Spleen (tissue), 11 donors: ENCODE results near the gene ELAVL4. TPM values are rescaled to one million over a fixed set of nuclear protein-coding genes. Genes with fewer than 3 reads are reported as not detected.
A peak's percentile ranks its signal among the peaks of the same experiment; 100 is the strongest.

Experiments used
- DNase-seq: peaks from one replicate; pipeline ENCODE4 v3.0.0-alpha.2; 2020
- H3K27ac ChIP-seq, 8 donors: fragments of 200-600 bp; sonication (generic) in 7 of 8; 1 replicate in 4 of 8; 2 replicates in 4 of 8; pipeline versions ENCODE4 v1.5.0 to v1.8.0; 2016 to 2021; ENCODE audit warnings: inconsistent platforms in 4 of 8, mild to moderate bottlenecking in 4 of 8, moderate library complexity in 1 of 8
- H3K27me3 ChIP-seq, 7 donors: fragments of 200-600 bp; sonication (generic) in 6 of 7; replicated peaks in 1 of 7; 1 replicate in 4 of 7; 2 replicates in 3 of 7; pipeline versions ENCODE4 v1.5.0 to v1.8.0; 2016 to 2021; ENCODE audit warnings: inconsistent platforms in 3 of 7, mild to moderate bottlenecking in 1 of 7
- H3K36me3 ChIP-seq, 6 donors: fragments of 200-600 bp; sonication (generic) in 5 of 6; 1 replicate in 4 of 6; 2 replicates in 2 of 6; pipeline versions ENCODE4 v1.5.0 to v1.8.0; 2016 to 2021; ENCODE audit warnings: inconsistent platforms in 2 of 6
- H3K4me1 ChIP-seq, 6 donors: fragments of 200-600 bp; sonication (generic) in 5 of 6; 1 replicate in 3 of 6; 2 replicates in 3 of 6; pipeline versions ENCODE4 v1.5.0 to v1.8.0; 2016 to 2021; ENCODE audit warnings: inconsistent platforms in 3 of 6
- H3K4me3 ChIP-seq, 8 donors: fragments of 200-600 bp; sonication (generic) in 7 of 8; 1 replicate in 4 of 8; 2 replicates in 4 of 8; pipeline versions ENCODE4 v1.5.0 to v1.8.0; 2016 to 2021; ENCODE audit warnings: inconsistent platforms in 4 of 8, mild to moderate bottlenecking in 4 of 8, moderate library complexity in 2 of 8
- H3K9me3 ChIP-seq, 8 donors: fragments of 200-600 bp; sonication (generic) in 7 of 8; 1 replicate in 4 of 8; 2 replicates in 4 of 8; pipeline versions ENCODE4 v1.5.0 to v1.8.0; 2016 to 2021; ENCODE audit warnings: inconsistent platforms in 4 of 8
- POLR2A ChIP-seq, 3 donors: fragments of 450-650 bp; IDR thresholded peaks; one replicate each; pipeline ENCODE4 v1.5.1; 2017; ENCODE audit warnings: antibody characterized with exemption in 3 of 3, mild to moderate bottlenecking in 1 of 3
- POLR2AphosphoS5 ChIP-seq, 3 donors: sonication (generic); formaldehyde crosslinking; IDR thresholded peaks; one replicate each; pipeline ENCODE4 v1.5.1; 2017; ENCODE audit warnings: antibody characterized with exemption in 3 of 3
- WGBS, 5 donors: extraction: QIAGEN DNeasy Blood & Tissue Kit in 3 of 5; methylation state at CpG; one replicate each; pipeline versions ENCODE4 v1.1.5 to v1.1.7; 2013 to 2018; 5-methylcytosine and 5-hydroxymethylcytosine counted together
- intact Hi-C: fragments of 100-400 bp; cut with DNase I; formaldehyde crosslinking; loops from one replicate; pipeline ENCODE4 v1.15.0; 2023; ENCODE audit warnings: low total_unique reads
- polyA plus RNA-seq, 3 donors: library from polyadenylated mRNA; stranded (reverse); fragments of 200-250 nt; gene quantifications; one replicate each; pipeline ENCODE4 v1.2.1, GENCODE V29; 2013
- total RNA-seq, 7 donors: library from RNA; depleted of rRNA in 3 of 7; stranded (reverse); fragments of >200 nt in 3 of 7; fragmentation: NEBNext Ultra II Directional in 4 of 7; extraction: Animal tissue kit (Norgen Biotek cat#: 25700) in 4 of 7; gene quantifications; one replicate each; pipeline versions ENCODE4 v1.1.0 to v1.2.1, GENCODE V29; 2016 to 2021
- TF ChIP-seq, protein P1 (sequence below), 11 experiments: fragments of 200-600 bp in 7 of 11; fragments of 450-650 bp in 4 of 11; sonication (generic) in 4 of 11; IDR thresholded peaks in 8 of 11; conservative IDR thresholded peaks in 3 of 11; 1 replicate in 7 of 11; 2 replicates in 4 of 11; pipeline versions ENCODE4 v1.4.0 to v1.8.0; 2016 to 2021; ENCODE audit warnings: antibody characterized with exemption in 11 of 11, inconsistent platforms in 4 of 11, mild to moderate bottlenecking in 1 of 11
- donor health status: healthy with polysubstance abuse.
- donor health status: DM: no; HTN: no; CAD: no; lungs with moderate emphysema.
- donor health status: DM: no; HTN: no; CAD: no.
- donor health status: Bipolar disorder and iron deficiency.
- donor health status: healthy.
- donor health status: DM: no; HTN: no; CAD: no.
- donor health status: DM: yes; HTN: yes; CAD: no.

Gene ELAVL4
- total and polyA plus RNA-seq, 10 donors: 0.07 to 1.0 (median 0.47) TPM; not detected in 6

DNA sequence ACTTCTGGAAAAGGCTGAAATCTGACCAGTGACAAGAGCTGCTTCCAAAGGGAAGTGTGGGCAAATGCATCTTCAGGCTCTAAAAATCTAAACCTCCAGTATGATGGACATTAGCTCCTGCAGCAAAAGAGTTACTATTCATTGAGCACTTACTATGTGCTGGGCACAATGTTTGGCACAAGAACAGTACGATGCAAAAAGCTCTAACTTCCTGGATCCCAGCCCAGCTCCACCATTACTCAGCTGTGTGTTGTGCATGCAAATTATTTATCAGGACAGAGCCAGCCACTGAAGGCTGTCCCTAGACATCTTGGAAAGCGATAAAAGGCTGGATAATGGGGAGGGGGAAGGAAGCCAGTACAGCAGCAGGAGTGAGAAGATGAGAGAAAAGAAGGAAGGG is 143.5 kb downstream of the ELAVL4 start:
- TF ChIP-seq, protein P1, sequence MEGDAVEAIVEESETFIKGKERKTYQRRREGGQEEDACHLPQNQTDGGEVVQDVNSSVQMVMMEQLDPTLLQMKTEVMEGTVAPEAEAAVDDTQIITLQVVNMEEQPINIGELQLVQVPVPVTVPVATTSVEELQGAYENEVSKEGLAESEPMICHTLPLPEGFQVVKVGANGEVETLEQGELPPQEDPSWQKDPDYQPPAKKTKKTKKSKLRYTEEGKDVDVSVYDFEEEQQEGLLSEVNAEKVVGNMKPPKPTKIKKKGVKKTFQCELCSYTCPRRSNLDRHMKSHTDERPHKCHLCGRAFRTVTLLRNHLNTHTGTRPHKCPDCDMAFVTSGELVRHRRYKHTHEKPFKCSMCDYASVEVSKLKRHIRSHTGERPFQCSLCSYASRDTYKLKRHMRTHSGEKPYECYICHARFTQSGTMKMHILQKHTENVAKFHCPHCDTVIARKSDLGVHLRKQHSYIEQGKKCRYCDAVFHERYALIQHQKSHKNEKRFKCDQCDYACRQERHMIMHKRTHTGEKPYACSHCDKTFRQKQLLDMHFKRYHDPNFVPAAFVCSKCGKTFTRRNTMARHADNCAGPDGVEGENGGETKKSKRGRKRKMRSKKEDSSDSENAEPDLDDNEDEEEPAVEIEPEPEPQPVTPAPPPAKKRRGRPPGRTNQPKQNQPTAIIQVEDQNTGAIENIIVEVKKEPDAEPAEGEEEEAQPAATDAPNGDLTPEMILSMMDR (IDR thresholded peaks at IDR 0.05 in 8 of 11, conservative IDR thresholded peaks at IDR 0.05 in 3 of 11): no peak
- TF ChIP-seq POLR2A (IDR thresholded peaks at IDR 0.05) (no peak), POLR2AphosphoS5 (IDR thresholded peaks at IDR 0.05) (no peak)
- H3K4me3 ChIP-seq: peak overlapping the region in 1 of 8 donors; percentile 31
- no peak for DNase-seq

More for the DNA sequence above, 143.5 kb downstream of the ELAVL4 start:
- 67 to 87% (median 76%) methylated on average over 2 of the region's 2 CpGs for WGBS, 5 donors
- Histone ChIP-seq H3K4me1 (peaks cover 0 to 9% (median 1%) of the 10 kb centered on the region in 6 donors), H3K27me3 (peaks cover 0 to 17% (median 0%) of the 10 kb centered on the region in 7 donors), H3K9me3 (no peaks in the 10 kb centered on the region), H3K36me3 (no peaks in the 10 kb centered on the region), H3K27ac (no peak overlapping the region)
- intact Hi-C loops: no loop called here

Other genes with a start within 250 kb of the ELAVL4 start
- gene AGBL4, start 85.0 kb upstream of the ELAVL4 start, total RNA-seq: 1 to 10 TPM in 2 of 7 donors, under 1 TPM in 5; 0.20 to 1.8 (median 0.34) TPM
- gene AGBL4, start 85.0 kb upstream of the ELAVL4 start, polyA plus RNA-seq: under 1 TPM in 2 of 3 donors, not detected in 1; 0.05 to 0.16 TPM